NCI-H774 (cell line): ENCODE measurements around the gene NUTM1.
"Not testable (repeated sequence)": the region's sequence is repeated elsewhere in the genome, so short reads cannot be mapped to it uniquely, and the experiment has no call there.

Source experiments
- DNase-seq: peaks from one replicate; lab custom pipeline; 2025; lab: John Stamatoyannopoulos, UW

Gene NUTM1

GRCh38 chr15:34337557-34338306 lies 5.4 kb upstream of the NUTM1 start, which contains the start of gene SLC12A6:
Gene SLC12A6 (minus strand): TSS chr15:34337781. CDS start chr15:34336680, 1,101 bp downstream.
- DNase-seq, result peak; percentile 85

- DNase-seq, result no peak
These were observed 4.8 kb upstream of the NUTM1 start for GRCh38 chr15:34338347-34338746.

- no peak for DNase-seq
These were observed 3.2 kb upstream of the NUTM1 start for GRCh38 chr15:34339946-34340345.

GRCh38 chr15:34341381-34342212 lies 1.5 kb upstream of the NUTM1 start:
- DNase-seq, result no peak

- not testable (repeated sequence) for DNase-seq
These were observed 840 bp upstream of the NUTM1 start for GRCh38 chr15:34342213-34342736.

GRCh38 chr15:34347951-34348638 lies 5.0 kb downstream of the NUTM1 start:
- no peak for DNase-seq

- DNase-seq, result no peak
These were observed 5.7 kb downstream of the NUTM1 start for GRCh38 chr15:34348735-34349300.

- no peak for DNase-seq
These were observed 6.7 kb downstream of the NUTM1 start for GRCh38 chr15:34349769-34350168.

GRCh38 chr15:34352996-34353395 lies 9.9 kb downstream of the NUTM1 start:
- not testable (repeated sequence) for DNase-seq

GRCh38 chr15:34353627-34354026 lies 10.5 kb downstream of the NUTM1 start:
- DNase-seq, result no peak

GRCh38 chr15:34354286-34354685 lies 11.2 kb downstream of the NUTM1 start:
- no peak for DNase-seq

GRCh38 chr15:34355241-34355640 lies 12.1 kb downstream of the NUTM1 start:
- DNase-seq, result no peak

- no peak for DNase-seq
These were observed 14.5 kb downstream of the NUTM1 start for GRCh38 chr15:34357653-34358052.

GRCh38 chr15:34358367-34358766 lies 15.3 kb downstream of the NUTM1 start:
- DNase-seq, result no peak

- DNase-seq, result no peak
These were observed 15.8 kb downstream of the NUTM1 start for GRCh38 chr15:34358948-34359347.

GRCh38 chr15:34359416-34359815 lies 16.3 kb downstream of the NUTM1 start:
- DNase-seq, result no peak

- DNase-seq, result no peak
These were observed 17.2 kb downstream of the NUTM1 start for GRCh38 chr15:34360298-34360697.

GRCh38 chr15:34361278-34361677 lies 18.2 kb downstream of the NUTM1 start:
- DNase-seq, result no peak

GRCh38 chr15:34362047-34362773 lies 19.1 kb downstream of the NUTM1 start:
- DNase-seq, result no peak

GRCh38 chr15:34364041-34364440 lies 20.9 kb downstream of the NUTM1 start:
- DNase-seq, result no peak

GRCh38 chr15:34365091-34365825 lies 22.1 kb downstream of the NUTM1 start:
- DNase-seq, result no peak
